Raji (cell line): ENCODE data around the gene QDPR.

ENCODE experiments used
- POLR2A ChIP-seq: IDR thresholded peaks from 2 replicates; pipeline ENCODE4 v1.6.1; 2011; ENCODE audit warnings: low read depth, low read length, control low read depth; ENCODE audit not compliant: insufficient read depth

Gene QDPR

DNA sequence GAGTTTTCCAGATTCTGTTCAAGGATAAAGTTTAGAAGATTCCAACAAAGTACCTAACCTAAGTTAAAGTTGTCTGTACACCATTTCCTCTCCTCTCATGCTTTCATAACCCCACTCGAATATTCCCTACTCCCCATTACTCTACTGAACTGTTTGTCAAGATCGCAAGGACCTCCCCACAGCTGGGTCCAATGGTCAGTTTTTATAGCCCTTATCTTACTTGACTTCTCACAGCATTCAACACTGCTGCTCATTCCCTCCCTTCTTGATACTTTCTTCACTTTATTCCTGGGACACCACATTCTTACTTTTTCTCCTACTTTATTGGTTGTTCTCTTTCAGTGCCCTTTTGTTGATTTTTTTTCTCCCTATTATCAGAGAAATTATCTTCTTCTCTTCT lies 30.9 kb downstream of the QDPR start:
- TF ChIP-seq POLR2A: no peak

DNA sequence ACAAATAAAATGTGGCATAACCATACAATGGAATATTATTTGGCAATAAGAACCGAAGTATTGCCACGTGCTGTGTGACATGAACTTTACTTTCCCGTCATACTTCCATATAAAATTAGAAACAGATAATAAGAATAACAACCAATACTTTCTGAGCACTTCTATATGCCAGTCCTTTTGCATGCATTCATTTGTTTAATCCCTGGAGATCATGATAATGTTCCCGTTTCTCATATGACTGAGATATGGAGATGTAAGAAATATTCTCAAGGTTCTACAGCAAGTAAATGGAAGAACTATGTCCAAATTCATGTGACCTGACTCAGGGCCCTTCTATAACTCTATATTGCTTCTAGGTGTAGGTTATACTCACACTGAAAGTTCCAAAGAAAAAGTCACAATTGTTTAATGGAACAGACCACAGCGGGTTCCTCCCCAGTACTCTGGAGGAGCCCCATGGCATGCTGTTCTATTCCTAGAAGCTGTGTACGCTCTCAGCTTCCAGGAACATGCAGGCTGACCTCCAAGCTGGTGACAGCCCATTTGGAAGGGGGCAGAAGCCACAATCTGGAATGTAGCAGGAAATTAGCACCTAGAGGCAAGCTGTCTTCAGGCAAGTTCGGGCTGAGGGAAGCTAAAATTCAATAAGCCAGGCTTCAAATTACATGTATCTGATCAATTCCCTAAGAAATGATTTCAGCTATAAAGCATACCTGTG lies 31.5 kb downstream of the QDPR start:
- no peak for TF ChIP-seq POLR2A

DNA sequence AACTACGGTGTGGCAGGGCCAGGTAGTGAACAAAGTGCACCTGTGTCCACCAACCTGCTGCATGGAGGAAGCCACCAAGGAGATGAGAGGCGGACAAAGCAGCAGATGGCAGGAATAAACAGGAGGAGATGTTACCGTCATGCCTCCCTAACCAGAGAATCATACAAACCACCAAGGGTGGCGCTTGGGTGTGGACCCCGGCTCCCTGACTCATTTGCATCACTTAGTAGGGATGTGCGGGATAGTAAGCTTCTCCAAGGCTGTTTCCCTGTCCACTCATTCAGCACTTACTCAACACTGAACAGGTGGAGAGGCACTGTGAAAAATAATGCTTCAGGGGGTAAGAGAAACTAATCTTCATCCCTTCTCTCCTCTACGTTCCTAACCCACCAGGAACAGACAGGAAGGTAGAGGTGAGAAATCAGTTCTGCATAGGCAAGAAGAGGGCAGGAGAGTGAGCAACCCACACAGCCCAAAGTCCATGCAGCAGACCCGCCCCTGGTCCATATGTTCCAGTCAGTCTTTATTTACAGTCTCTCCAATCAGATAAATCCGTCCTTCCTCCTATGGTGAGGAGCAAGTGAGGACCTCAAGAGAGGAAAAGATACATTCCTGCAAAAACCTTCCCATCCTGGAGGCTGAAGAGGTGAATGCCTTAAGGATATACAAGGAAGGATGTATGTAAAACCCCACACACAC lies 34.0 kb downstream of the QDPR start:
- TF ChIP-seq POLR2A: no peak

DNA sequence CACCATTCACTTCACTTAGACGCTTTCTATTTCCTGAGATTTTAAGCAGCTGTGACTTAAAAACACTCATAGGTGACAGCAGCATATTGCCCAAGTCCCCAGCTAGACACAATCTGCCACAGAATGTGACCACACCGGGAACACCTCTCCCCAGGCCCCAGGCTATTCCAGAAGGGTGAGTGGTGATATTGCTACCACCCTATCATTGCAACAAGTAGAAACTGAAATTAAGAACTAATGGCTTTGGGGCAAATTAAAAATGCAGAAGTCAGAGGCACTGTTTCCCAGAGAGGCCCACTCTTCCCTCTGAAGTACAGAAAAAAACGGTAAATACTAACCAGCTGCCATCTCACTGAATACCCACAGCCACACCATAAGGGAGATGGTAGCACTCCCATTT lies 35.0 kb downstream of the QDPR start:
- TF ChIP-seq POLR2A: no peak

DNA sequence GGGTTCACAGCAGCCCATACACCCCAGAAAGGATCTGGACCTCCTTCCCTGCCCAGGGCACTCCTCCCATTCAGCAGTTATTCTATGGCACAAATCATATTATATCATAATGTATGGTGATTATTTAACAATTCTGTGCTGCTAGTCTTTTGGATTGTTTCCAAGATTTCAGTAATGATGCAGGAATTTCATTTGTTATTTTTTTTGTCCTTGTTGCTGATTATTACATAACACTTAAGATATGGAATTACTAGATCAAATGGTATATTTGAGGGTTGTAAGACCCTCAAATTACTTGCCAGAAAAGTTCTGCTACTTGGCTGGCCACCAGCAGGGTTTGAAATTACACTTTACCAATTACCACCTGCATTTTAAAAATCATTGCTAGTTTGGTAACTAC lies 36.4 kb downstream of the QDPR start:
- TF ChIP-seq POLR2A: no peak

DNA sequence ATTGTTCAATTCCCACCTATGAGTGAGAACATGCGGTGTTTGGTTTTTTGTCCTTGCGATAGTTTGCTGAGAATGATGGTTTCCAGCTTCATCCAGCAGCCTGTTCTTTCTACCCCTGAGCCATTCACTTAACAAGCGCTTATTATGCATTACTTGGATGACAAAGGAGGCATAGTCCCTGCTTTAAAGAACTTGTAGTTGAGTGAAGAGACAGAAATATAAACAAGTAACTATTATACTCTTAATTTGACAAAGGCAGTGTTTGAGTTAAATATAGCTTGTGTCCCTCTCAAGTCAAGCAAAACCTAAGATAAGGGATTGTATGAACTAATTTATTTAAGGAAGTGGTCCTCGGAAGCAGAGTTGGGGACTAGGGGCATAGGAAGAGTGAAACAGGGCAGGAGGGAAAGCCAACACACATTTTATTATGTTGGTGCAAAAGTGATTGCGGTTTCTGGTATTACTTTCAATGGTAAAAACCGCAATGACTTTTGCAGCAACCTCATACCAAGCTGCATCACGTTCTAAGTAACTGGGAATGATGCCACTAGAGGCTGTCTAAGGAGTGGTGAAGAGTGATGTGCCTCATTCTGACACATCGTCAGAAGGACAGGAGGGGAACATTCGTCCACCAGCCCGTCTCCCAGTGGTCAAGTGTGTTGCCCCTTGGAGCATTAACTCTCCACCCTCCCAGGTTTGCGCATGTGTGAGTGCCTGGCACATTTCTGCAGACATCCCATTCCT lies 41.8 kb downstream of the QDPR start:
- TF ChIP-seq POLR2A: no peak

DNA sequence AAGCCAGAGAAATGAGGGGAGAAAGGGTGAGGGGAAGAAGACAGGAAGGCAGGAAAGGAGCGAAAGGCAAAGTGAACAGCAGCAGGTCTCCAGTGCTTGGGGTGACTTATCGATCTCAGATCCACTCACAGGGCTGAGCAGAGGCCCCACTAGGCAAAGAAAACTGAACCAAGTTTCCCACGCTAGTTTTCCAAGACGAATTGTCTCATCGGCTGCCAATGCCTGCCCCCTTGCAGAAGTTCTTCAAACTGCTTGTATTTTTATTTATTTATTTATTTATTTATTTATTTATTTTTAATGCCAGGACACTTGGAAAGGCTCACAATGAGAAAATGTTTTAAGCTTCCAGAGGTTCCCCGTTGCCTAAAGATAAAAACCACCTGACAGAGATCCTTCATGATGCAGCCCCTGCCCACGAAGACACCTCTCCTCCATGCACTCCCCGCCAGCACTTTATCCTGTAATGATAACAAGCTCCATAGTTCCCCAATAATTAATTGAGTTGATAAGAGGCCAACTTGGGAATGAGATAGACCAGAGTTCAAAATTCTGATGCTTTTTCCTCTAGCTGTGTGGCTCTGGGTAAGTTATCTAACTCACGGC lies 43.2 kb downstream of the QDPR start:
- TF ChIP-seq POLR2A: no peak

DNA sequence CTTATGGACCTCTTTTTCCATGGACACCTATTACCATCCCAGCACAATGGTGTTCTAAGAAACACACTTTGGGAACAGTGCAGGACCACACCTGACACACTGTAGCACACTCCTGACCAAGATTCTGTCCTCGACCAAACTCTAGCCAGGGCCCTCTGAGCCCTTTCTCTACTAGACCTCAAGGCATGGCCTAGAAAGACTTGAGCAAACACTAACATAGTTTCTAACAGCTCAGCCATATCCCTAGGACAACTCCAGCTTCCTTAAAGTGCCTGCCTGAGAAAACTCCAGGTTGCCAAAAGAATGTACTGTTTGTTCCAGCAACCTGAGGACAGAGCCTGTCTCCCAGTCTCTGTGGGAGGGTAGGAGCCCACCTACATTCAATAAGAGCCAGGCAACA lies 48.3 kb downstream of the QDPR start:
- TF ChIP-seq POLR2A: no peak

DNA sequence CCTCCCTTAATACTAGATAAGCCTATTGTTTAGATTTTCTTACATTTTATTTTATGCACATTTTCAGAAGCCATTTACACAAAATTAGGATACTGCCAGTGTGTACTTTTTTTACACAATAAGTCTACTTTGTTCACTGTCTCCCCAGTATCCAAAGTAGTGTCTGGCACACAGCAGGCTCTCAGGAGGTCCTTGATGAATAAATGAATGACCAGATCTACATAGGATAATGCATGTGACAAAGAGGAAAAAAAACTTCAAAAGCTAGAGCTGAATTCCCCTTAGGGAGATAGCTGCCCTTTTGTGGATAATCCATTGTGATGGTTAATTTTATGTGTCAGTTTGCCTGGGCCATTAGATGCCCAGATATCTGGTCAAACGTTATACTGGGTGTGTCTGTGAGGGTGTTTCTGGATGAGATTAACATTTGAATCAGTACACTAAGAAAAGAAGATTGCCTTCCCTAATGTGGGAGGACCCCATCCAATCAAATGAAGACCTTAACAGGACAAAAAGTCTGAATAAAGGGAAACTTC lies 61.6 kb downstream of the QDPR start:
- TF ChIP-seq POLR2A: no peak

DNA sequence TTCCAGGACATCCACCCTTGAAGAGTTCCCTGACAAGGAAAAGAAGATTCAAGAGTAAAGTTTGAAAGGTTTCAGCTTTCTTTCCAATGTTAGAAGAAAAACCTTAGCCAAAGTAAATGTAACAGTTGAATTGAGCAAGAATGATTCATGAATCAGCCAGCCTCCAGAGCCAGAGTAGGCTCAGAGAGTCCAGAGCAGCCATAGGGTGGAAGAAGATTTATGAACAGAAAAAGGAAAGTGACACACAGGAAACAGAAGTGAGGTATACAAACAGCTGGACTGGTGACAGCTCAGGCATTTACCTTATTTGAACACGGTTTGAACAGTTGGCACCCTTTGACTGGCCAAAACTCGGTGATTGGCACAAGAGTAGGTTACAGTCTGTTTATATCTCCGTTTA lies 63.2 kb downstream of the QDPR start:
- no peak for TF ChIP-seq POLR2A

DNA sequence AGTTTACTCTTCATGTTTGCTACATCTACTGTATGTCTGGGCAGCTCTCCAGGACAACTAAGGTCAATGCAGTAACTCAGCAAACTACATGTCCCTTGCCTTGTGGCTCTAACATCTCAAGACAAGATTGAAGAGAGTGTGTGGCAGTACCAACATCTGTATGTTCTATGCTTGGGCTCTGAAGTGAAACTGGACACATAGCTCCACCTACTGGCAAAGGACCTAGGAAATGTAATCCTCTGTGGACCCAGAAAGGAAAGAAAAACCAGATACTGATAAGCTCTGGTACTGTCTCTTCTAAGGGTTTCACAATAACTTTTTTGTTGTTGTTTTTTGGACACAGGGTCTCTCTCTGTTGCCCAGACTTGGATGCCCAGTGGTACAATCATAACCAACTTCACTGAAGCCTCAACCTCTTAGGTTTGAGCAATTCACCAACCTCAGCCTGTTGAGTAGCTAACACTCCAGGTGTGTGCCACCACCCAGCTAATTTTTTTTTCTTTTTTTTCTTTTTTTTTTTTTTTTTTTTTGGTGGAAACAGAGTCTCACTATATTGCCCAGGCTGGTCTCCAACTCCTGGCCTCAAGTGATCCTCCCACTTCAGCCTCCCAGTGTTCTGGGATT lies 64.1 kb downstream of the QDPR start:
- TF ChIP-seq POLR2A: no peak

DNA sequence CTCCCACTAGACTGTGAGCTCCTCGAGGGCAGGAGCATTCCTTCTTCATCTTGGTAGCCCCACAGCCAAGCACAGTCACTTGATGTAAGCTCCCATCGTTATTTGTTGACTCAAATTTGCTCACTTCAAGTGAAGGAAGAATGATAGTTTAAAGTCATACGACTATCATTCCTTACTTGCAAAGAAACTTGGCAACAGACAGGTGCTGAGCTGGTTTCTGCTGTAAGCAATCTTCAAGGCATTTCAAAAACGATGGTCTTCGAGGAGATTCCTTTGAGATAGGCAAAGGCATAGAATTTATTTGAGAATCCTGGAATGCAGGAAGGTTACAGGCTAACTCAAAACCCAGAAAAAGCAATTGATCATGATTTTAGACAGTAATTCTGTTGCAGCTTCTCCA lies 64.8 kb downstream of the QDPR start:
- no peak for TF ChIP-seq POLR2A

DNA sequence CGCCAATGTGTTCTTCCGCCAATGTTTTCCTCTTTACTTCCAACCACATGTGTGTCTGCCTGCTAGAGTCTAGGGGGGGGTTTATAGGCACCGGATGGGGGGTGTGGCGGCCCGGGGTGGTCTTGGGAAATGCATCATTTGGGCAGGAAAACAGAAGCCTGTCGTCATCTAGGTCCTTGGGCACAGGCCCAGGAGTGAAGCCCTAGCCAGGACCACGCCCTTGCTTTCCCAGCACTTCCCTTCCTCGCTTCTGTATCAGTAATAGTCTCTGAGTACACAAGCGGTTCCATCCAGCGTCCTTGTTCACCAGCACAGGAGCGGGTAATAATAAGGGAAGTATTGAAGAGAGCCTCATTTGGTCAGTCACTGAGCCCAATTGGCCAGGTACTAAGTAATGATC lies 74.5 kb downstream of the QDPR start:
- no peak for TF ChIP-seq POLR2A

DNA sequence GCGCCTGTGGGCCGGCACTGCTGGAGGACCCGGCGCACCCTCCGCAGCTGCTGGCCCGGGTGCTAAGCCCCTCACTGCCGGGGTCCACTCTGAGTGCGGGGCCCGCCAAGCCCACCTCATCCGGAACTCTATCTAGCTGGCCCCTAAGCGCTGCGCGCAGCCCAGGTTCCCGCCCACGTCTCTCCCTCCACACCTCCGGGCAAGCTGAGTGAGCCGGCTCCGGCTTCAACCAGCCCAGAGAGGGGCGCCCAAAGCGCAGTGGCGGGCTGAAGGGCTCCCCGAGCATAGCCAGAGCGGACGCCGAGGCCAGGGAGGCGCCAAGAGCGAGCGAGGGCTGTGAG lies 75.2 kb downstream of the QDPR start:
- no peak for TF ChIP-seq POLR2A
